ENCODE results near the gene C1QTNF3.
"Not testable (repeated sequence)": the region's sequence is repeated elsewhere in the genome, so short reads cannot be mapped to it uniquely, and the experiment has no call there.

The C1QTNF3 gene, protein sequence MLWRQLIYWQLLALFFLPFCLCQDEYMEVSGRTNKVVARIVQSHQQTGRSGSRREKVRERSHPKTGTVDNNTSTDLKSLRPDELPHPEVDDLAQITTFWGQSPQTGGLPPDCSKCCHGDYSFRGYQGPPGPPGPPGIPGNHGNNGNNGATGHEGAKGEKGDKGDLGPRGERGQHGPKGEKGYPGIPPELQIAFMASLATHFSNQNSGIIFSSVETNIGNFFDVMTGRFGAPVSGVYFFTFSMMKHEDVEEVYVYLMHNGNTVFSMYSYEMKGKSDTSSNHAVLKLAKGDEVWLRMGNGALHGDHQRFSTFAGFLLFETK

DNA sequence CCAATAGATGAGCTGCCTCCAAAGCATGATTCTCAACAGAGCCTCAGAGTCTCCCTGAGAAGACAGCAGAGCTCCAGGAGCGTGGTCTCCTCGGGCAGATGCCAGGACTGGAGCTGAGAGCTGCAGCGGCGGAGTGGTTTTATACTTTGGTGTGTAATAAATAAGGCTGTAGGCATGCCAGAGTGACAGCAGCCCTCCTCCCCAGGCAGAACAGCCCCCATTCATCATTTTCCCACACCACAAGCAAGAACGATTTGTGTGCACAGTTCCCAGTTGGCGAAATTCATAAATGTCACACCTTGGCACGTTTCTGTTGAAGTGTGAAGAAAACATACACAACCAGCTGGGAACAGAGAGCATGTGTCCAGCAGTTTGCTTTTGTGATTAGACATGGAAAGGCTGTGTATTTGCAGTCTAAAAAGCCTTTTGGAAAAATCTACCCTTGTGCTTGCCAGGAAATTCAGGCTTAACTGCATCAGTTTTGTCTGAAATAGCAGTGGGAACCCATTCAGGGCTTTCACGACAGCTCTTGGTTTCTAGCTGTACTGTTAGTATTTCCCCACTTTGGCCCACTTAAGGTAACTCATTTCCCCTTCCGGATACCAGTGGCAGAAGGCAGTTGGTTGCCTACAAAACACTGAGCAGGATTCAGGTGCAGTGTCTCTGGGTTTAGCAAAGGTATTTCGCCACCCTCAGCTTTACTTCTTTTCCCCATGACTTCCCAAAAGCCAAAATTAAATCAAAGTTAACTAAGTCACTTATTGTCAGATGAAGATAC is at the start of gene C1QTNF3:
Gene C1QTNF3 (minus strand): TSS at position 115 of the 778 bp plus-strand sequence. CDS start 88 bp downstream, at position 27.
- Histone ChIP-seq H3K27me3 (ENCODE audit: control insufficient read depth, insufficient read depth, low read length) (peaks cover 3% of the 10 kb centered on the region), H3K36me3 (ENCODE audit: control insufficient read depth, insufficient read depth, low read length) (no peaks in the 10 kb centered on the region), H3K4me3 (ENCODE audit: low read depth, low read length) (no peak within 1 kb of the TSS), H3K9me3 (ENCODE audit: control insufficient read depth, insufficient read depth, low read length) (no peaks in the 10 kb centered on the region), H3K9ac (ENCODE audit: low read depth, low read length) (no peak within 1 kb of the TSS), H3K4me1 (ENCODE audit: control insufficient read depth, insufficient read depth, low read length) (peaks cover 2% of the 10 kb centered on the region)

DNA sequence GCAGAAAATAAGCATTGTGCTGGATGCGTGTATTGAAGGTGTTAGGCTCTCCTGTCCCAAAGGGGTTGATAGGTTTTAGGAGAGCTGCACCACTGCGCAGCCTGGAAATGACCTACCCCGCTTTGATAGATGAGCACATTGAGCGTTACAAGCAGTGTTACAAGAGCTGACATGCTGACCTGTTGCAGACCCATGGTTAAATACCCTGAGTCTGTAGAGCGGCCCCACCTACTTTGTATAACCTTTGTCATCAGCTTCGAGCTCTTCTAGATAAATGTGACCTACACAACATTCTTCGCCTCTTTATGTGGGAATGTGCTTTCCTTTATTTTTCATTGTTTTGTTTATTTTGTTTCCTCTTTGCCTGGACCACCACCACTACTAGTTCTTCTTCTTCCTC is 48.0 kb upstream of the C1QTNF3 start:
- not testable (repeated sequence) for H3K4me1 ChIP-seq (ENCODE audit: control insufficient read depth, insufficient read depth, low read length); H3K9me3 ChIP-seq (ENCODE audit: control insufficient read depth, insufficient read depth, low read length); H3K9ac ChIP-seq (ENCODE audit: low read depth, low read length); H3K4me3 ChIP-seq (ENCODE audit: low read depth, low read length); H3K27me3 ChIP-seq (ENCODE audit: control insufficient read depth, insufficient read depth, low read length); H3K36me3 ChIP-seq (ENCODE audit: control insufficient read depth, insufficient read depth, low read length)

DNA sequence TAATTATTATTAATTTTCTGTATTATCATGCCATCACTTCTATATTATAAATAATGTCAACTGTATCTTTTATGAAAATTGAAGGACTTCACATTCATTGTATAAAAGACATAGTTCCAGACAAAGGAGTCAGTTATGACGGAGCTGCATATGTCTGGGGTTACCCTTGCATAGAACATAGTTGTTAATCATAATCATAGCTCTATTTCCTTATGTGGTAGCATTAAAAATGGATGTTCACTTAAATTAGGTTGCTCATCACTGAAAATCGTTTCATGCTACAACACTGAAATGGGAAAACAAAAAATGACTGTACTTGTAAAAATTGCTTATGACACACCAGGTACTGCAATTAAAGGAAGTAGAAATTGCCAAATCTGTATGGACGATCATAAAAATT is 46.8 kb upstream of the C1QTNF3 start:
- not testable (repeated sequence) for H3K9me3 ChIP-seq (ENCODE audit: control insufficient read depth, insufficient read depth, low read length); H3K36me3 ChIP-seq (ENCODE audit: control insufficient read depth, insufficient read depth, low read length); H3K9ac ChIP-seq (ENCODE audit: low read depth, low read length); H3K27me3 ChIP-seq (ENCODE audit: control insufficient read depth, insufficient read depth, low read length); H3K4me3 ChIP-seq (ENCODE audit: low read depth, low read length); H3K4me1 ChIP-seq (ENCODE audit: control insufficient read depth, insufficient read depth, low read length)

DNA sequence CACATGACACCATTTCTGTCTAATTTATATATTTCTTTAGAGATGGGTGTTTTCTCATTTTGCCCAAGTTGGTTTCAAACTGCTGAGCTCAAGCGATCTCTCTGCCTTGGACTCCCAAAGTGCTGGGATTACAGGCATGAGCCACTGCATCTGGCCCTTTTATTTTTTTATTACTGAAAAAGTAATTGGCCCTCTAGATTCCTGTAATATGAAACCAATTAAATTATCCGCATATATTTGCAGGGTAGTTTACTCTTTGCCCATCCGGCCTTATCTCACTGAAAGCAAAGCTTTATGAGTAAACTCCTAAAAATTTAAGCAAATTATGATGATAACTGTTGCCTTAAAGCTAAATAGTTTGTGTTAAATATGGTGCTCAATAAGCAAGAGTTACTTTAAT is 44.7 kb upstream of the C1QTNF3 start:
- not testable (repeated sequence) for H3K36me3 ChIP-seq (ENCODE audit: control insufficient read depth, insufficient read depth, low read length); H3K4me1 ChIP-seq (ENCODE audit: control insufficient read depth, insufficient read depth, low read length); H3K4me3 ChIP-seq (ENCODE audit: low read depth, low read length); H3K9me3 ChIP-seq (ENCODE audit: control insufficient read depth, insufficient read depth, low read length); H3K9ac ChIP-seq (ENCODE audit: low read depth, low read length); H3K27me3 ChIP-seq (ENCODE audit: control insufficient read depth, insufficient read depth, low read length)

DNA sequence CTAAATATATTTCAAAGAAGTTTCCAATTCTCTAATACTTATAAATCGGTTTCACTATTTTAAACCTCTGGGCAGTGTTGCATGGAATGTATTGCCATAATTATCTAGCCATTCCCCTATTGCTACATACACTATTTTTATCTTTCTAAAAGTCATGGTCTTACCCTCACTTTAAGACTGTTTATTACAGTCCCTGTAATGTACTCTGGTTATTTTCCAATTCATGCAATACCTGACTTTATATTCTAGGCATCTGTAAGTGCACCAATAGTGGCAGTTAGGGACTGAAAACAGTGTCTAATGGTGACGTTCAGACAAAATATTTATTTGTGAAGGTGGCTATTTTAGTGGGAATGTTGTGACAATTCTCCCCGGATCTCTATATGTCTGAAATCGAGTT is 40.9 kb upstream of the C1QTNF3 start:
- H3K9me3 ChIP-seq (ENCODE audit: control insufficient read depth, insufficient read depth, low read length); H3K9ac ChIP-seq (ENCODE audit: low read depth, low read length); H3K4me3 ChIP-seq (ENCODE audit: low read depth, low read length); H3K4me1 ChIP-seq (ENCODE audit: control insufficient read depth, insufficient read depth, low read length); H3K36me3 ChIP-seq (ENCODE audit: control insufficient read depth, insufficient read depth, low read length); H3K27me3 ChIP-seq (ENCODE audit: control insufficient read depth, insufficient read depth, low read length): not testable (repeated sequence)

DNA sequence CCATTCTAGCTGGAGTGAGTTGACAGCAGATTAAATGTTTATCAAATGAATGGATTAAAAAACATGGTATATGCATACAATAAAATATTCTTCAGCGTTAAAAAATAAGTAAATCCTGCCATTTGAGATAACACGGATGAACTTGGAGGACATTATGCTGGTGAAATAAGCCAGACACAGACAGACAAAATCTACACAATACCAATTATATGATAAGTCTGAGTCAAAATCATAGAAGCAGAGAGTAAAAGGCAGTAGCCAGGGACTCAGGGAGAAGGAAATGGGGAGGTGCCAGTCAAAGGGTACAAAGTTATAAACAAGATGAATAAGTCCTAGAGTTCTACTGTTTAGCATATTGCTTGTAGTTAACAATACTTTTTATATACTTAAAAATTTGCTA is 36.5 kb upstream of the C1QTNF3 start:
- H3K4me3 ChIP-seq (ENCODE audit: low read depth, low read length); H3K27me3 ChIP-seq (ENCODE audit: control insufficient read depth, insufficient read depth, low read length); H3K9me3 ChIP-seq (ENCODE audit: control insufficient read depth, insufficient read depth, low read length); H3K36me3 ChIP-seq (ENCODE audit: control insufficient read depth, insufficient read depth, low read length); H3K9ac ChIP-seq (ENCODE audit: low read depth, low read length); H3K4me1 ChIP-seq (ENCODE audit: control insufficient read depth, insufficient read depth, low read length): not testable (repeated sequence)

DNA sequence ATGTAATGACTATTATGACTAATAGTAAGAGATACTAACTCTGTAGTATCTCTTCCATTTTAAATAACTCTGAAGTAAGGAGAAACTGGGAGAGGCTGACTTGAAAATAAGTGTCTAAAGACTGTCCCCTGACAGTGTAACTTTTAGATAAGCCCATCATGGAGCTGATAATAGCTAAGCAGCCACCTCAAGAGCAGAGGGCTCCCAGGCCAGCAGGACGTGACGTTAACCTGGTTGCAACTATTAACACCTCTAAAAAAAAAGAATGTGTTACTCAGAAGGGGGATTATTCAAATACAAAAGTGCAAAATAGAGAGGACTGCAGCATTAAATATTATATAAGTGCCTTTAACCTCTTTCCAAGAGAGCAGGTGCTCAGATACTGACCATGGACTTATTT is 34.6 kb upstream of the C1QTNF3 start:
- not testable (repeated sequence) for H3K27me3 ChIP-seq (ENCODE audit: control insufficient read depth, insufficient read depth, low read length); H3K36me3 ChIP-seq (ENCODE audit: control insufficient read depth, insufficient read depth, low read length); H3K9ac ChIP-seq (ENCODE audit: low read depth, low read length); H3K9me3 ChIP-seq (ENCODE audit: control insufficient read depth, insufficient read depth, low read length); H3K4me3 ChIP-seq (ENCODE audit: low read depth, low read length); H3K4me1 ChIP-seq (ENCODE audit: control insufficient read depth, insufficient read depth, low read length)

DNA sequence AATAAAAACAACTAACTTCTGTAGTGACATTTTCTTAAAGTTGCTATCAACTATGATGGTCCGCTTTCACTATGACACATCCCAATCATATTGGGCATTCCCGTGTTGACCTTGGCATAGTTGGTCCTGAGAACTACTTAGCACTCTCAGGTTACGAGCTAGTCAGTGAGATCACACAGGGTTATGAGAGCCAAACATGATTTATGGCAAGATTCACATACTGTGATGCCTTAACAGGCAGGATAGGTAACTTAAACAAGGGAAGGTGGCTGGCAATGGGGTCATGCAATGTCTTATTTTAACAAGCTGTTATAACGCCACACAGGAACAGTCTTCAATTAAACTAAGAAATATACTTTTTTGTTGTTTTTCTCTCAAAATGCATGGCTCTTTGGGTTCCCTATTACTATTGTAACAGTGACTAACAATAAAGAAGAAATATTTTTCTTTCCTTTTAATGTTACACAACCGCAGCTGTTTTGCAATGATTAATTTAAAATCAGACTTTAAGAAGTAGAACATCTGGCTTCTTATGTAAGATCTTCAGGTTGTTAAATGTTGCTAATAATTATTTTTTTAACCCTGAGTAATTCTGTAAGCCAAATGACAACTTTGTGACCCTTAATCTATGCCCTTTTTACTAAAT is 33.8 kb upstream of the C1QTNF3 start:
- not testable (repeated sequence) for H3K9me3 ChIP-seq (ENCODE audit: control insufficient read depth, insufficient read depth, low read length); H3K4me3 ChIP-seq (ENCODE audit: low read depth, low read length); H3K9ac ChIP-seq (ENCODE audit: low read depth, low read length); H3K4me1 ChIP-seq (ENCODE audit: control insufficient read depth, insufficient read depth, low read length); H3K36me3 ChIP-seq (ENCODE audit: control insufficient read depth, insufficient read depth, low read length); H3K27me3 ChIP-seq (ENCODE audit: control insufficient read depth, insufficient read depth, low read length)

DNA sequence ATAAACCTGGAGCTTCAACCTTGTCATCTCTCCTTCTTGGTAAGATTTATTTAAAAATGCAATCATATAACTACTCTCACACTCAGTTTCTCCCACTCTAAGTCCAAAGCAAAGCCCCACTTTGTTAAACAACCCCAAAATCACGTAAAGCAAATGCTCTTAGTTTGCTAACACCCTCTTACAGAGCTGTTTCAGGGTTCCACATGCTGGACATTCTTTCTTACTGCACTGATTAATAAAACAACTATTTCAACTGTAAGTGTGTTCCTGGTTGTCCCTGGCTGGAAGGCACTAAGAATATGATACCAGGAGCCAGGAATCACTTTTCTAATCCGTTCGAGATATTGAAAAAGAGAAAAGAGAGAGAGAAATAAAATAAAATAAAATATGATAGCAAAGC is 31.5 kb upstream of the C1QTNF3 start:
- H3K9me3 ChIP-seq (ENCODE audit: control insufficient read depth, insufficient read depth, low read length); H3K36me3 ChIP-seq (ENCODE audit: control insufficient read depth, insufficient read depth, low read length); H3K4me1 ChIP-seq (ENCODE audit: control insufficient read depth, insufficient read depth, low read length); H3K27me3 ChIP-seq (ENCODE audit: control insufficient read depth, insufficient read depth, low read length); H3K9ac ChIP-seq (ENCODE audit: low read depth, low read length); H3K4me3 ChIP-seq (ENCODE audit: low read depth, low read length): not testable (repeated sequence)

DNA sequence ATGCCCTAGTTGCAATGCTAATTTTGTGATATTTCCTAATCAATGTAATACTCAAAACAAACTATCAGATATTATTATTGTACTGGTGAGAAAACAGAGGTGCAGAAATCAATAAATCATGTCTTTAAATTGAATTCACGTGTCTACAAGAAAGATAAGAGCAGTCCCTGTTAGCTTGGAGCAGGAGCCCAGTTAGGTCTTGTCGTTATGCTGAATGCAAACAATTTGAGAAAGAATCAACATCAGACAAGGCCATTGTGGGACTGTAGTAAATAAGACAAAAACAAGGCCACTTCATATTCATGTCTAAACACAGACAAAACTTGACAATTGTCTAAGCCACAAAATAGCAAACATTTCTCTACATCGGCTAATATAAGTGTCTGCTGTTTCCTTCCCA is 31.1 kb upstream of the C1QTNF3 start:
- H3K9ac ChIP-seq (ENCODE audit: low read depth, low read length); H3K36me3 ChIP-seq (ENCODE audit: control insufficient read depth, insufficient read depth, low read length); H3K9me3 ChIP-seq (ENCODE audit: control insufficient read depth, insufficient read depth, low read length); H3K4me3 ChIP-seq (ENCODE audit: low read depth, low read length); H3K4me1 ChIP-seq (ENCODE audit: control insufficient read depth, insufficient read depth, low read length); H3K27me3 ChIP-seq (ENCODE audit: control insufficient read depth, insufficient read depth, low read length): not testable (repeated sequence)

DNA sequence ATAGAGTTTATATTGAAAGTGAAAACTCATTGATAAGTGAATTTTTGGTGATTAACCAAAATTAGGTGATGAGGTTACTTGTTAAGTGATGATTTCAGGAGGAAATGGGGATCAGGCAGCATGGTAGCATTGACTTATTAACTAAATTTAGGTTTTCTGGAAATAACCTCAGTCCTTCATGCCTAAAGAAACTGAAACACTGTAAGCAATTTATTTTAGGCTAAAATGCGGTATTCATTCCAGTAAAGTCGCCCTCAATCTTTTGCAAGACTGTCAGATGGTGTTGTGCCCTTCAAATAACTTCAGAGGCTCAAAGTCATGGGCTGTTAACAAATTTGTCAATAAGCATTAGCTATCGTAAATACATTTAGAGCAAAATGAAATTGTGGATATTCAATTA is 27.6 kb upstream of the C1QTNF3 start:
- not testable (repeated sequence) for H3K4me1 ChIP-seq (ENCODE audit: control insufficient read depth, insufficient read depth, low read length); H3K36me3 ChIP-seq (ENCODE audit: control insufficient read depth, insufficient read depth, low read length); H3K9me3 ChIP-seq (ENCODE audit: control insufficient read depth, insufficient read depth, low read length); H3K27me3 ChIP-seq (ENCODE audit: control insufficient read depth, insufficient read depth, low read length); H3K9ac ChIP-seq (ENCODE audit: low read depth, low read length); H3K4me3 ChIP-seq (ENCODE audit: low read depth, low read length)

DNA sequence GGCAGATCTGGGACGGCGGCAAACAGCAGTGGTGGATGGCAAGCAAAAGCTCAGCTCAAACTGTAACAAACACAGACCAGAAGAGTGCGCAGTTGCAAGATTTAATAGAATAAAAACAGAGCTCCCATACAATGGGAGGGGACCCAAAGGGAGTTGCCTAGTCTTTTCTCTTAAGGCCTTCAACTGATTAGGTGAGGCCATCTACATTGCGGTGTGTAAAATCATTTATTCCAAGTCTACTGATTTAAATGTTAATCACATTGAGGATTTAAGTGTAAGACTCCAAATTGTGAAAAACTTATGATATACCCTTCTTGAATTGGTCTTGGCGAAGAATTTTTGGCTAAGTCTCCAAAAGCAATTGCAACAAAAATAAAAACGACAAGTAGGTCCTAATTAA is 21.6 kb upstream of the C1QTNF3 start:
- Histone ChIP-seq H3K9me3 (ENCODE audit: control insufficient read depth, insufficient read depth, low read length) (peaks cover 5% of the 10 kb centered on the region), H3K4me3 (ENCODE audit: low read depth, low read length) (no peak overlapping the region), H3K4me1 (ENCODE audit: control insufficient read depth, insufficient read depth, low read length) (no peaks in the 10 kb centered on the region), H3K36me3 (ENCODE audit: control insufficient read depth, insufficient read depth, low read length) (no peaks in the 10 kb centered on the region), H3K27me3 (ENCODE audit: control insufficient read depth, insufficient read depth, low read length) (no peaks in the 10 kb centered on the region), H3K9ac (ENCODE audit: low read depth, low read length) (no peak overlapping the region)
